ENCODE measurements around the gene TMEM141. TPM values are rescaled to one million over a fixed set of nuclear protein-coding genes. Genes with fewer than 3 reads are reported as not detected.

The TMEM141 gene
- total and polyA plus RNA-seq, 2 donors (not counting 3 experiments of a cell fraction or from before 2014, with no cell fraction given), result 43.2 to 146 TPM

DNA sequence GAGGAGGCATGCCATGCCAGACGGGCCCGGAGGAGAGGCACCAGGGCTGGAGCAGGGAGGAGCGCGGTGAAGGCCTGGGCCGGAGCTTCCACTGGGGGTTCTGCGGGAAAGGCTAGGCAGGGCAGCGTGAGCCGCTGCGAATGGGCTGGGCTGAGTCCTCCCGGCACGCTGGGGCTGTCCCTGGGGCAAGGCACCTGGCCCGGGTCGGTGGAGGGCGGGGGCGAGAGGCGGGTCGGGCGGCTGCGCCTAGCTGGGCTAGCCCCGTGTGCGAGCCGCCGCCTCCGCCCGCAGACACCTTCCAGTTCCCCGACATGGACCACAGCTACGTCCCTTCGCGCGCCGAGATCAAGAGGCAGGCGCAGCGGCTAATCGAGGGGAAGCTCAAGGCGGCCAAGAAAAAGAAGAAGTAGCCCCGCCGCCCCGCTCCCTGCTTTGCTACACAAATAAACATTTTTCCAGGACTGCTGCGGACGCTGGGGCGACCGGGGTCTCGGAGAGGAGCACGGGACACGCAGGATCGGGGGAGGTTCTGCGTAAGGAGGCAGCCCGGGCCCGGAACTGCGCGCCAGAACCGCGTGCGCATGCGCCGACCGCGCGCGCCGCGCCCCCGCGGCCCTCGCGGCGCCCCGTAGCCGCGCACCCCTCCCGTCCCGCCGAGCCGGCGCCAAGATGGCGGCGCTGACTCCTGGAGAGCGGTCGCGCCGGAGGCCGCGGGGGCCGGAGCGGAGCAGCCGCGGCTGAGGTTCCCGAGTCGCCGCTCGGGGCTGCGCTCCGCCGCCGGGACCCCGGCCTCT lies 16.3 kb downstream of the TMEM141 start, which contains the start of gene RABL6:
TSS of gene RABL6 (plus strand) at position 668 of the 794 bp plus-strand sequence. CDS start 249 bp downstream, outside the sequence.
- CTCF ChIA-PET, result interaction anchor here (0.9 to 3.7 kb wide), 8 partner anchors 15 to 242 kb away, joined by 3 to 13 read pairs (median 4); partner anchors contain the start of genes AJM1, FBXW5 and TMEM141

DNA sequence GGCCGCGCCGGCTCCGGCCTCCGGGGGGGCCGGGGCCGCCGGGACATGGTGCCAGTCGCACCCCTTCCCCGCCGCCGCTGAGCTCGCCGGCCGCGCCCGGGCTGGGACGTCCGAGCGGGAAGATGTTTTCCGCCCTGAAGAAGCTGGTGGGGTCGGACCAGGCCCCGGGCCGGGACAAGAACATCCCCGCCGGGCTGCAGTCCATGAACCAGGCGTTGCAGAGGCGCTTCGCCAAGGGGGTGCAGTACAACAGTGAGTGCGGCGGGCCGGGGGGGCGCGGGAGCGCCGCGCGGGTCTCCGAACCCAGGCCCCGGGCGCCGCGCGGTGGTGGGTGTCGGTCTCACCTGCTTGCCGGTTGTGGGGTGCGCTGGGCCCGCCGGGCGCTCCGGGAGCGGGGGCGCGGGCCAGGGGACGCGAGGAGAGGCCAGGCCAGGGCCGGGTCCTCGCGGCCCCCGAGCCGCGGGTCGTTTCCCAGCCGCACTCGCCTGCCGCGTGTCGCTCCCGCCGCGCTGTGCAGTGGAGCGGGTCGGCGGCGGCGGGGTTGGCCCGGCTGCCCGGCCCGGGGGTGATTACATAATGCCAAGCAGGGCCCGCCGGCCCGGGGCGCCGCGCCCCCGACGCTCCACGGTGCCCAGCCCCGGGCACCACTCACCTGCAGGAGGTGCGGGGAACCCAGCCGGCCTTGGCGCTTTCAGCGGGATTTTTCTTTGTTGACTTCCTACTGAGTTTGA lies 17.1 kb downstream of the TMEM141 start:
- Histone ChIP-seq H3K9me1 (replicated peaks; ENCODE audit: control insufficient read depth, extremely low read depth, insufficient read depth, low read length) (no peaks in the 10 kb centered on the region), H3K27ac (ENCODE audit: insufficient read depth, low read depth, low read length) (peak overlapping the region; percentile 59), H2AFZ (ENCODE audit: low read depth, low read length) (peak overlapping the region; percentile 71), H3K9me3 (replicated peaks; ENCODE audit: control insufficient read depth, insufficient read depth, low read length) (no peaks in the 10 kb centered on the region), H3K4me2 (ENCODE audit: insufficient read depth, low read length) (peak overlapping the region; percentile 70), H3K9ac (replicated peaks; ENCODE audit: extremely low read depth, insufficient read depth, low read length) (peak overlapping the region; percentile 80), H3K36me3 (ENCODE audit: control insufficient read depth in 2 of 2, extremely low read depth in 1 of 2, insufficient read depth in 2 of 2, low read length in 2 of 2) (peaks cover 3 to 6% of the 10 kb centered on the region in 2 experiments), H3K79me2 (ENCODE audit: control insufficient read depth, insufficient read depth, low read length) (peaks cover 44% of the 10 kb centered on the region), H4K20me1 (replicated peaks; ENCODE audit: control insufficient read depth, extremely low read depth, insufficient read depth, low read length) (no peaks in the 10 kb centered on the region), H3K27me3 (ENCODE audit: control insufficient read depth in 2 of 2, insufficient read depth in 2 of 2, low read length in 2 of 2) (no peaks in the 10 kb centered on the region), H3K4me3 (replicated peaks in 1 of 3; ENCODE audit: insufficient read depth in 1 of 3, low read depth in 1 of 3, low read length in 3 of 3) (peak overlapping the region; percentile 78 to 98 (median 90)), H3K4me1 (ENCODE audit: control insufficient read depth, extremely low read depth, insufficient read depth, low read length) (peaks cover 15% of the 10 kb centered on the region)
- intact Hi-C loops (cut with micrococcal nuclease) (loop anchor here (5.0 kb wide), 1 partner anchor 34 kb away; the partner anchor contains the start of gene AJM1), dilution Hi-C loops (cut with MboI; ENCODE audit: extremely low pct_ligation_motif_present, low sequenced_read_pairs) (loop anchor here (25.0 kb wide), 1 partner anchor 129 kb away; the partner anchor contains the start of genes C8G and FBXW5)
- ChIA-PET CTCF (interaction anchor here (0.7 to 3.7 kb wide), 7 partner anchors 12 to 241 kb away, joined by 3 to 13 read pairs (median 5); partner anchors contain the start of genes AJM1 and TMEM141), POLR2A (interaction anchor here (1.0 kb wide), 1 partner anchor 12 kb away, joined by 7 read pairs; no protein-coding TSS in a partner anchor)
- TF ChIP-seq, protein P1, sequence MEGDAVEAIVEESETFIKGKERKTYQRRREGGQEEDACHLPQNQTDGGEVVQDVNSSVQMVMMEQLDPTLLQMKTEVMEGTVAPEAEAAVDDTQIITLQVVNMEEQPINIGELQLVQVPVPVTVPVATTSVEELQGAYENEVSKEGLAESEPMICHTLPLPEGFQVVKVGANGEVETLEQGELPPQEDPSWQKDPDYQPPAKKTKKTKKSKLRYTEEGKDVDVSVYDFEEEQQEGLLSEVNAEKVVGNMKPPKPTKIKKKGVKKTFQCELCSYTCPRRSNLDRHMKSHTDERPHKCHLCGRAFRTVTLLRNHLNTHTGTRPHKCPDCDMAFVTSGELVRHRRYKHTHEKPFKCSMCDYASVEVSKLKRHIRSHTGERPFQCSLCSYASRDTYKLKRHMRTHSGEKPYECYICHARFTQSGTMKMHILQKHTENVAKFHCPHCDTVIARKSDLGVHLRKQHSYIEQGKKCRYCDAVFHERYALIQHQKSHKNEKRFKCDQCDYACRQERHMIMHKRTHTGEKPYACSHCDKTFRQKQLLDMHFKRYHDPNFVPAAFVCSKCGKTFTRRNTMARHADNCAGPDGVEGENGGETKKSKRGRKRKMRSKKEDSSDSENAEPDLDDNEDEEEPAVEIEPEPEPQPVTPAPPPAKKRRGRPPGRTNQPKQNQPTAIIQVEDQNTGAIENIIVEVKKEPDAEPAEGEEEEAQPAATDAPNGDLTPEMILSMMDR (IDR thresholded peaks at IDR 0.05; ENCODE audit: extremely low read depth in 1 of 2, insufficient read depth in 1 of 2, low read depth in 1 of 2, low read length in 2 of 2), result no peak
- TF ChIP-seq EZH2 (IDR thresholded peaks at IDR 0.05; ENCODE audit: borderline replicate concordance, low read depth, low read length, severe bottlenecking) (no peak), POLR2A (IDR thresholded peaks at IDR 0.05; ENCODE audit: low read depth, low read length) (no peak), JUN (IDR thresholded peaks at IDR 0.05; ENCODE audit: borderline replicate concordance, insufficient read depth, insufficient read length, low read depth) (no peak), GATA2 (IDR thresholded peaks at IDR 0.05; ENCODE audit: insufficient read depth, insufficient read length, low read depth, low read length) (no peak), FOS (IDR thresholded peaks at IDR 0.05; ENCODE audit: borderline replicate concordance, insufficient read depth, low read length) (no peak), POLR2AphosphoS5 (IDR thresholded peaks at IDR 0.05; ENCODE audit: insufficient read depth, low read depth, low read length) (no peak), MYC (IDR thresholded peaks at IDR 0.05; ENCODE audit: low read depth, low read length) (no peak)
- peak; percentile 25 for DNase-seq (ENCODE audit: low read depth, low spot score)
- no peak for FAIRE-seq
- no TSS peak for BruUV-seq (replicated peaks)

More for the DNA sequence above, 16.3 kb downstream of the TMEM141 start, which contains the start of gene RABL6:
- Histone ChIP-seq H3K36me3 (ENCODE audit: control insufficient read depth in 2 of 2, extremely low read depth in 1 of 2, insufficient read depth in 2 of 2, low read length in 2 of 2) (peaks cover 0 to under 1% of the 10 kb centered on the region in 2 experiments), H4K20me1 (replicated peaks; ENCODE audit: control insufficient read depth, extremely low read depth, insufficient read depth, low read length) (no peaks in the 10 kb centered on the region), H2AFZ (ENCODE audit: low read depth, low read length) (peak within 1 kb of the TSS; percentile 71), H3K4me3 (replicated peaks in 1 of 3; ENCODE audit: insufficient read depth in 1 of 3, low read depth in 1 of 3, low read length in 3 of 3) (peak within 1 kb of the TSS; percentile 78 to 98 (median 90)), H3K4me1 (ENCODE audit: control insufficient read depth, extremely low read depth, insufficient read depth, low read length) (peaks cover 15% of the 10 kb centered on the region), H3K9me3 (replicated peaks; ENCODE audit: control insufficient read depth, insufficient read depth, low read length) (no peaks in the 10 kb centered on the region), H3K4me2 (ENCODE audit: insufficient read depth, low read length) (peak within 1 kb of the TSS; percentile 70), H3K9me1 (replicated peaks; ENCODE audit: control insufficient read depth, extremely low read depth, insufficient read depth, low read length) (no peaks in the 10 kb centered on the region), H3K27me3 (ENCODE audit: control insufficient read depth in 2 of 2, insufficient read depth in 2 of 2, low read length in 2 of 2) (peaks cover 0 to under 1% of the 10 kb centered on the region in 2 experiments), H3K9ac (replicated peaks; ENCODE audit: extremely low read depth, insufficient read depth, low read length) (peak within 1 kb of the TSS; percentile 80), H3K79me2 (ENCODE audit: control insufficient read depth, insufficient read depth, low read length) (peaks cover 37% of the 10 kb centered on the region), H3K27ac (ENCODE audit: insufficient read depth, low read depth, low read length) (peak within 1 kb of the TSS; percentile 59)
- dilution Hi-C loops (cut with MboI; ENCODE audit: extremely low pct_ligation_motif_present, low sequenced_read_pairs), result loop anchor here (25.0 kb wide), 1 partner anchor 130 kb away; the partner anchor contains the start of genes C8G and FBXW5
- TSS peak; percentile 43 for BruUV-seq (replicated peaks)
- DNase-seq (ENCODE audit: low read depth, low spot score), result peak; percentile 80
- POLR2A ChIA-PET, result interaction anchor here (1.0 kb wide), 1 partner anchor 13 kb away, joined by 7 read pairs; no protein-coding TSS in a partner anchor
- FAIRE-seq, result peak; percentile 78
- TF ChIP-seq POLR2AphosphoS5 (IDR thresholded peaks at IDR 0.05; ENCODE audit: insufficient read depth, low read depth, low read length), result peak; percentile 89
- TF ChIP-seq MYC (IDR thresholded peaks at IDR 0.05; ENCODE audit: low read depth, low read length), result no peak
- TF ChIP-seq POLR2A (IDR thresholded peaks at IDR 0.05; ENCODE audit: low read depth, low read length), result peak; percentile 94
- intact Hi-C loops (cut with micrococcal nuclease), result loop anchor here (1.0 to 5.0 kb wide), 2 partner anchors 35 to 137 kb away; partner anchors contain the start of genes AJM1 and FBXW5

Measured in endothelial cell of umbilical vein (primary cell).